ENCODE results near the gene ZNF154.

The ZNF154 gene

GRCh38 chr19:57672466-57672865 is 36.5 kb downstream of the ZNF154 start:
- no peak for DNase-seq

- no peak for DNase-seq
Measured at GRCh38 chr19:57671124-57671895, 37.7 kb downstream of the ZNF154 start.

GRCh38 chr19:57668635-57669034 is 40.4 kb downstream of the ZNF154 start, which contains the start of gene ZSCAN4:
Gene ZSCAN4, plus strand, starts transcription at chr19:57668935. Its CDS starts 7,211 bp downstream, at chr19:57676146.
- no peak for DNase-seq

GRCh38 chr19:57667228-57667627 is 41.8 kb downstream of the ZNF154 start:
- DNase-seq, result no peak

GRCh38 chr19:57665261-57665806 is 43.7 kb downstream of the ZNF154 start:
- no peak for DNase-seq

GRCh38 chr19:57664269-57665127 is 44.5 kb downstream of the ZNF154 start:
- DNase-seq, result no peak

- DNase-seq, result no peak
Measured at GRCh38 chr19:57656346-57656745, 52.7 kb downstream of the ZNF154 start.

GRCh38 chr19:57655443-57655842 is 53.6 kb downstream of the ZNF154 start:
- DNase-seq, result no peak

- no peak for DNase-seq
Measured at GRCh38 chr19:57653689-57654088, 55.3 kb downstream of the ZNF154 start.

- no peak for DNase-seq
Measured at GRCh38 chr19:57651654-57651996, 57.4 kb downstream of the ZNF154 start.

- DNase-seq, result no peak
Measured at GRCh38 chr19:57648331-57649003, 60.5 kb downstream of the ZNF154 start.

Measured in CD4-positive, alpha-beta T cell treated with Interleukin-4 for 4 hours (primary cell).